Neural progenitor cell (in vitro differentiated cells): ENCODE results near the gene C20orf204.

Experiments used
- EZH2 ChIP-seq: fragments of 200-600 bp; sonication (generic); IDR thresholded peaks from 2 replicates; pipeline ENCODE4 v1.6.1; 2017; ENCODE audit warnings: antibody characterized with exemption, mild to moderate bottlenecking, moderate library complexity
- EZH2phosphoT487 ChIP-seq: fragments of 200-600 bp; sonication (generic); IDR thresholded peaks from 2 replicates; pipeline ENCODE4 v1.6.1; 2017; ENCODE audit warnings: antibody characterized with exemption
- TF ChIP-seq, protein P1 (sequence below): fragments of 200-600 bp; sonication (generic); IDR thresholded peaks from 2 replicates; pipeline ENCODE4 v1.5.1; 2017; ENCODE audit warnings: antibody characterized with exemption, mild to moderate bottlenecking

DNA sequence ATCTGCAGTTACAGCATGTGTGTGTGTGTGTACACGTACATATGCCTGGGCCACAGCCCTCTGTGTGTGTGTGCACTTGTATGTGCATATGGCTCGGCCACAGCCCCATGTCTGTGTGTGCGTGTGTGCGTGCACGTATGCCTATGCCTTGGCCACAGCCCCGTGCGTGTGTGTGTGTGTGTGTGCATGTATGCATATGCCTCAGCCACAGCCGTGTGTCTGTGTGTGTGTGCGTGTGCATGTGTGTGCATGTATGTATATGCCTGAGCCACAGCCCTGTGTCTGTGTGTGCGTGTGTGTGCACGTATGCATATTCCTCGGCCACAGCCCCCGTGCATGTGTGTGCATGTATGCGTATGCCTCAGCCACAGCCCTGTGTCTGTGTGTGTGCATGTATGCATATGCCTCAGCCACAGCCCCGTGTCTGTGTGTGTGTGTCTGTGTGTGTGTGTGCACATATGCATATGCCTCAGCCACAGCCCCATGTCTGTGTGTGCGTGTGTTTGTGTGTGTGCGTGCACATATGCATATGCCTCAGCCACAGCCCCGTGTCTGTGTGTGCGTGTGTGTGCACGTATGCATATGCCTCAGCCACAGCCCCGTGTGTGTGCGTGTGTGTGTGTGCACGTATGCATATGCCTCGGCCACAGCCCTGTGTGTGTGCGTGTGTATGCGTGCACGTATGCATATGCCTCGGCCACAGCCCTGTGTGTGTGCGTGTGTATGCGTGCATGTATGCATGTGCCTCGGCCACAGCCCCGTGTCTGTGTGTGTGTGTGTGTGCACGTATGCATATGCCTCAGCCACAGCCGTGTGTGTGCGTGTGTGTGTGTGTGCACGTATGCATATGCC is 14.6 kb upstream of the C20orf204 start:
- TF ChIP-seq, protein P1, sequence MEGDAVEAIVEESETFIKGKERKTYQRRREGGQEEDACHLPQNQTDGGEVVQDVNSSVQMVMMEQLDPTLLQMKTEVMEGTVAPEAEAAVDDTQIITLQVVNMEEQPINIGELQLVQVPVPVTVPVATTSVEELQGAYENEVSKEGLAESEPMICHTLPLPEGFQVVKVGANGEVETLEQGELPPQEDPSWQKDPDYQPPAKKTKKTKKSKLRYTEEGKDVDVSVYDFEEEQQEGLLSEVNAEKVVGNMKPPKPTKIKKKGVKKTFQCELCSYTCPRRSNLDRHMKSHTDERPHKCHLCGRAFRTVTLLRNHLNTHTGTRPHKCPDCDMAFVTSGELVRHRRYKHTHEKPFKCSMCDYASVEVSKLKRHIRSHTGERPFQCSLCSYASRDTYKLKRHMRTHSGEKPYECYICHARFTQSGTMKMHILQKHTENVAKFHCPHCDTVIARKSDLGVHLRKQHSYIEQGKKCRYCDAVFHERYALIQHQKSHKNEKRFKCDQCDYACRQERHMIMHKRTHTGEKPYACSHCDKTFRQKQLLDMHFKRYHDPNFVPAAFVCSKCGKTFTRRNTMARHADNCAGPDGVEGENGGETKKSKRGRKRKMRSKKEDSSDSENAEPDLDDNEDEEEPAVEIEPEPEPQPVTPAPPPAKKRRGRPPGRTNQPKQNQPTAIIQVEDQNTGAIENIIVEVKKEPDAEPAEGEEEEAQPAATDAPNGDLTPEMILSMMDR: no peak
- TF ChIP-seq EZH2 (no peak), EZH2phosphoT487 (no peak)
